B cell (primary cell): ENCODE results near the gene AVPI1.

Source experiments
- EZH2 ChIP-seq: IDR thresholded peaks from 2 replicates; pipeline ENCODE4 v1.6.1; 2012; ENCODE audit warnings: borderline replicate concordance, low read depth, mild to moderate bottlenecking, moderate library complexity, low read length; ENCODE audit not compliant: insufficient read depth, poor library complexity, severe bottlenecking
- TF ChIP-seq, protein P1 (sequence below): fragments of 200-600 bp; IDR thresholded peaks from one replicate; pipeline ENCODE4 v1.8.0; 2022; ENCODE audit warnings: antibody characterized with exemption, mild to moderate bottlenecking

DNA sequence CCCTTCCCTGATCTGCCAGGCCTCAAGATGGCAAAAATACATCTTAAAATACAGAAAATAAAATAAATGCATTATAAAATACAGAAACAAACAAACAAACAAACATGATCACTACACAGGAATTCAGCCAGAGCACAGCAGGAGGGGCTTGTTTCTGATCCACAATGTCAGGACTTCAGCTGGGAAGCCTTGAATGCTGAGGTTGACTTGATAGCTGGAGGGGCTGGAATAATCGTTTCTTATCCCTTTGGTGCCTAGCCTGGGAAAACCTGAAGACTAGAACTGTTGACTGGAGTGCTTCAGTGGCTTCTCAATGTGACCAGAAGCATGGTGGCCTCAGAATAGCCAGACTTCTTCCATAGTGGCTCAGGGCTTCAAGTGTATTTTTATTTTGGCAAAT is 17.3 kb upstream of the AVPI1 start:
- TF ChIP-seq, protein P1, sequence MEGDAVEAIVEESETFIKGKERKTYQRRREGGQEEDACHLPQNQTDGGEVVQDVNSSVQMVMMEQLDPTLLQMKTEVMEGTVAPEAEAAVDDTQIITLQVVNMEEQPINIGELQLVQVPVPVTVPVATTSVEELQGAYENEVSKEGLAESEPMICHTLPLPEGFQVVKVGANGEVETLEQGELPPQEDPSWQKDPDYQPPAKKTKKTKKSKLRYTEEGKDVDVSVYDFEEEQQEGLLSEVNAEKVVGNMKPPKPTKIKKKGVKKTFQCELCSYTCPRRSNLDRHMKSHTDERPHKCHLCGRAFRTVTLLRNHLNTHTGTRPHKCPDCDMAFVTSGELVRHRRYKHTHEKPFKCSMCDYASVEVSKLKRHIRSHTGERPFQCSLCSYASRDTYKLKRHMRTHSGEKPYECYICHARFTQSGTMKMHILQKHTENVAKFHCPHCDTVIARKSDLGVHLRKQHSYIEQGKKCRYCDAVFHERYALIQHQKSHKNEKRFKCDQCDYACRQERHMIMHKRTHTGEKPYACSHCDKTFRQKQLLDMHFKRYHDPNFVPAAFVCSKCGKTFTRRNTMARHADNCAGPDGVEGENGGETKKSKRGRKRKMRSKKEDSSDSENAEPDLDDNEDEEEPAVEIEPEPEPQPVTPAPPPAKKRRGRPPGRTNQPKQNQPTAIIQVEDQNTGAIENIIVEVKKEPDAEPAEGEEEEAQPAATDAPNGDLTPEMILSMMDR = no peak
- TF ChIP-seq EZH2 = no peak
